ENCODE data around the gene UMODL1. TPM values are rescaled to one million over a fixed set of nuclear protein-coding genes. Genes with fewer than 3 reads are reported as not detected.
"Not testable (repeated sequence)": the region's sequence is repeated elsewhere in the genome, so short reads cannot be mapped to it uniquely, and the experiment has no call there.

The UMODL1 gene
- total RNA-seq, 1 donor from 2014 or later = not detected

DNA sequence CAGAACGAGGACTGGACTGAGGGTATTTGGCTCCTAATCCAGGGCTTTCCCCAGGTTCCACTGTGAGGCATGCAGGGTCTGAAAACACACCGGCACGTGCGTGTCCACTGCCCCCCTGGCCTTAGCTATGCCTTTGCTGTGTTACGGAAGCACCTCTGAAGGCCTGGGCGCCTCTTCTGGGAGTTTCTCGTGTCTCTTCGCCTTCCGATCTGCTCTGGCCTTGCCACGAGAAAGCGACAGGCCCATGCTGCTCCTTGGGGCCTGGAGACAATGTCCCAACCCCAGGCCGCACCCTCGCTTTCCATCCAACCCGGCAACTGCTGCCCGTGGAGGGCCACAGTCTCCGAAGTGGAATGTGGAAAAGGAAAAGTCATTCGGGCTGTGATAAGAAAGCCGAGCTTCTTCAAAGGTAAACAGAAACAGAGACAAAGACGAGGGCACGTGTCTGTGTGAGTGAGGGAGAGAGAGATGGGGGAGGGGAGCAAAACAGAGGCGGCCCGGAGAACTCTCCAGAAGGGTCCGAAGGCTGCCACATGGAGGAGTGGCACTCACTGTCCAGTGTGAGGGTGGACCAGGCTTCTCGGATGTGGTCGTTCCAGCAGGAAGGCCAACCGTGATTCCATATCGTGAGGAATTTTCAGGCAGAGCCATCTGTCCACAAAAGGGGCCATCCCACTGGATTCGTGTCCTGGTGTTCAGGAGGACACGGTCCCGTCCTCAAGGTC is 3.4 kb upstream of the UMODL1 start:
- Mint-ChIP-seq H3K27ac (no peak overlapping the region), H3K4me1 (ENCODE audit: low read depth) (peaks cover 20% of the 10 kb centered on the region), H3K27me3 (ENCODE audit: insufficient read depth) (peaks cover 12% of the 10 kb centered on the region), H3K36me3 (ENCODE audit: low read depth) (no peaks in the 10 kb centered on the region), H3K4me3 (no peak overlapping the region), H3K9me3 (no peaks in the 10 kb centered on the region)
- intact Hi-C loops (cut with micrococcal nuclease) = no loop called here
- DNase-seq (ENCODE audit: low spot score) = no peak

- Mint-ChIP-seq H3K27ac (no peak overlapping the region), H3K27me3 (ENCODE audit: insufficient read depth) (peaks cover 12% of the 10 kb centered on the region), H3K36me3 (ENCODE audit: low read depth) (no peaks in the 10 kb centered on the region), H3K4me3 (no peak overlapping the region), H3K9me3 (no peaks in the 10 kb centered on the region), H3K4me1 (ENCODE audit: low read depth) (peaks cover 15% of the 10 kb centered on the region)
- DNase-seq (ENCODE audit: low spot score) = no peak
- intact Hi-C loops (cut with micrococcal nuclease) = no loop called here
These were observed 2.9 kb upstream of the UMODL1 start for GRCh38 chr21:42068256-42068545.

- Mint-ChIP-seq H3K4me3 (no peak overlapping the region), H3K9me3 (no peaks in the 10 kb centered on the region), H3K36me3 (ENCODE audit: low read depth) (no peaks in the 10 kb centered on the region), H3K27me3 (ENCODE audit: insufficient read depth) (peaks cover 14% of the 10 kb centered on the region), H3K27ac (no peak overlapping the region), H3K4me1 (ENCODE audit: low read depth) (peaks cover 11% of the 10 kb centered on the region)
- intact Hi-C loops (cut with micrococcal nuclease) = no loop called here
- no peak for DNase-seq (ENCODE audit: low spot score)
These were observed 2.5 kb upstream of the UMODL1 start for GRCh38 chr21:42068592-42068991.

DNA sequence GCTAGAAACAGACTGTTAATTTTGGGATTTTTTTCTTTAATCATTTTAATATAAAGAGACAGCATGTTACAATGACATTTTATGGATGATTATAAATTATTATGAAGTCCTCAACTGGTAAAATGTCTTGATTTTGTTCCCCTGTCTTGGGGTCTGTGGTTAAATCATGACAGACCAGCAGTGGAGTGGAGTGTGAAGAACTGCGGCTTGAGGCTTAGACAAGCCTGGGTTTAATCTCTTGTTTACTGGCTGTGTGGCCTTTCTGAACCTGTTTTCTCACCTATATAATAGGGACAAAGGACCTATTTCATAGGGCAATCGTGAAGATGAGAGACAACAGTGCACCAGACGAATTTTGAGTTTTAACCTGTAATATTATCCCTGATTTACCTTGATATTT is 1.8 kb upstream of the UMODL1 start:
- DNase-seq (ENCODE audit: low spot score) = no peak
- intact Hi-C loops (cut with micrococcal nuclease) = no loop called here

GRCh38 chr21:42069843-42070242 is 1.3 kb upstream of the UMODL1 start:
- intact Hi-C loops (cut with micrococcal nuclease) = no loop called here
- no peaks in the 10 kb centered on the region for H3K36me3 Mint-ChIP-seq (ENCODE audit: low read depth)
- peaks cover 16% of the 10 kb centered on the region for H3K27me3 Mint-ChIP-seq (ENCODE audit: insufficient read depth)
- no peaks in the 10 kb centered on the region for H3K9me3 Mint-ChIP-seq
- no peak overlapping the region for H3K4me3 Mint-ChIP-seq
- H3K27ac Mint-ChIP-seq = no peak overlapping the region
- H3K4me1 Mint-ChIP-seq (ENCODE audit: low read depth) = no peaks in the 10 kb centered on the region
- no peak for DNase-seq (ENCODE audit: low spot score)

More for the DNA sequence above, 1.8 kb upstream of the UMODL1 start:
- Mint-ChIP-seq H3K27me3 (ENCODE audit: insufficient read depth) (peaks cover 17% of the 10 kb centered on the region), H3K4me1 (ENCODE audit: low read depth) (peaks cover 4% of the 10 kb centered on the region), H3K27ac (no peak overlapping the region), H3K36me3 (ENCODE audit: low read depth) (no peaks in the 10 kb centered on the region), H3K4me3 (no peak overlapping the region), H3K9me3 (no peaks in the 10 kb centered on the region)

DNA sequence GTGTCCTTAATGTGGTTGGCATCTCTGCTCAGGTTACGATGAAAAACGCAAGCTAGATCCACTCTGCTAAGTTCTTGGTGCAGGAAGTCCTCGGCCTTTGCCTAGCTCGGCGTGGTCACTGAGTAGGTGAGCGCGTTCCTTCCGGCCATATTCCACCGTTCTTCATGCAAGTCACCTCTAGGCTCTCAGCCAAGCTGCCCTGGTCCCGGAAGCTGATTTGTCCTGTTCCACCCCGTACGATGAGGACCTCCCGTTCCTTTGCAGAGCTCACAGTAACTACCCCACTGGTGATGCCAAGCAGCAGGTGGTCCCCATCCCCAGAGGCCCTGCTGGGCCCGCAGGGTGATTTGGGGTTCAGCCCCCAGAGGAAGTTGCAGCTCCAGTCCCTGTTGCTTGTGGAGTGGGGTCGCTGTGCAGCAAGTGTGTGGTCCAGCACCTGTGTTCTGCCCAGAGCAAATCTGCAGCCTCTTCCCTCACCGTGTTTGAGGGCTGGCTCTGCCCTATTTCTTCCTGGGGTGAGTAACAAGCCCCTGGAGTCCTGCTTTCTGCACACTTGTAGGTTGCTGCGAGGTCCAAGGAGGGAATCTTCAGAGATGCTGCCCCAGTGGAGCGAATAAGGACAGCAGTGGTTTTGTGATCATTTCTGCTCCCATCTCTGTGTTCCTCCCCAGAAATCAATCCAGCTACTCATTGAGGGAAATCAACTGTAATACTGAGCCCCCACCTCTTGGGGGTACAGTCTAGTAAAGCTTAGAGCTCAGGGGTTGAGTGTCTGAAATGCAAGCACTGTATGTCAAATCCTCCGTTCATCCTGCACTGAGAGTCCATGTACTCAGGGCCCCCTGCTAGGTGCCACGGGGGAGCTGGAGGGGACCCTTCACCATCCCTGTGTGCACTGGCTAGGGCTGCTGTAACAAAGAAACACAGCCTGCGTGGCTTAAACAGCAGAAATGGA is 2.3 kb downstream of the UMODL1 start:
- H3K27ac Mint-ChIP-seq = no peak overlapping the region
- H3K36me3 Mint-ChIP-seq (ENCODE audit: low read depth) = no peaks in the 10 kb centered on the region
- no peak overlapping the region for H3K4me3 Mint-ChIP-seq
- H3K4me1 Mint-ChIP-seq (ENCODE audit: low read depth) = no peaks in the 10 kb centered on the region
- DNase-seq (ENCODE audit: low spot score) = no peak
- H3K9me3 Mint-ChIP-seq = no peaks in the 10 kb centered on the region
- intact Hi-C loops (cut with micrococcal nuclease) = no loop called here
- H3K27me3 Mint-ChIP-seq (ENCODE audit: insufficient read depth) = peaks cover 13% of the 10 kb centered on the region

GRCh38 chr21:42075686-42076471 is 4.8 kb downstream of the UMODL1 start:
- no peaks in the 10 kb centered on the region for H3K4me1 Mint-ChIP-seq (ENCODE audit: low read depth)
- no peak overlapping the region for H3K27ac Mint-ChIP-seq
- H3K9me3 Mint-ChIP-seq = no peaks in the 10 kb centered on the region
- no peak for DNase-seq (ENCODE audit: low spot score)
- no peak overlapping the region for H3K4me3 Mint-ChIP-seq
- no peaks in the 10 kb centered on the region for H3K36me3 Mint-ChIP-seq (ENCODE audit: low read depth)
- intact Hi-C loops (cut with micrococcal nuclease) = no loop called here
- peaks cover 7% of the 10 kb centered on the region for H3K27me3 Mint-ChIP-seq (ENCODE audit: insufficient read depth)

GRCh38 chr21:42077685-42078238 is 6.6 kb downstream of the UMODL1 start:
- H3K27ac Mint-ChIP-seq; intact Hi-C loops (cut with micrococcal nuclease); H3K9me3 Mint-ChIP-seq; H3K4me1 Mint-ChIP-seq (ENCODE audit: low read depth); H3K27me3 Mint-ChIP-seq (ENCODE audit: insufficient read depth); DNase-seq (ENCODE audit: low spot score); H3K4me3 Mint-ChIP-seq; H3K36me3 Mint-ChIP-seq (ENCODE audit: low read depth): not testable (repeated sequence)

- H3K36me3 Mint-ChIP-seq (ENCODE audit: low read depth); intact Hi-C loops (cut with micrococcal nuclease); DNase-seq (ENCODE audit: low spot score); H3K9me3 Mint-ChIP-seq; H3K4me3 Mint-ChIP-seq; H3K27ac Mint-ChIP-seq; H3K27me3 Mint-ChIP-seq (ENCODE audit: insufficient read depth); H3K4me1 Mint-ChIP-seq (ENCODE audit: low read depth): not testable (repeated sequence)
These were observed 7.3 kb downstream of the UMODL1 start for GRCh38 chr21:42078247-42079007.

DNA sequence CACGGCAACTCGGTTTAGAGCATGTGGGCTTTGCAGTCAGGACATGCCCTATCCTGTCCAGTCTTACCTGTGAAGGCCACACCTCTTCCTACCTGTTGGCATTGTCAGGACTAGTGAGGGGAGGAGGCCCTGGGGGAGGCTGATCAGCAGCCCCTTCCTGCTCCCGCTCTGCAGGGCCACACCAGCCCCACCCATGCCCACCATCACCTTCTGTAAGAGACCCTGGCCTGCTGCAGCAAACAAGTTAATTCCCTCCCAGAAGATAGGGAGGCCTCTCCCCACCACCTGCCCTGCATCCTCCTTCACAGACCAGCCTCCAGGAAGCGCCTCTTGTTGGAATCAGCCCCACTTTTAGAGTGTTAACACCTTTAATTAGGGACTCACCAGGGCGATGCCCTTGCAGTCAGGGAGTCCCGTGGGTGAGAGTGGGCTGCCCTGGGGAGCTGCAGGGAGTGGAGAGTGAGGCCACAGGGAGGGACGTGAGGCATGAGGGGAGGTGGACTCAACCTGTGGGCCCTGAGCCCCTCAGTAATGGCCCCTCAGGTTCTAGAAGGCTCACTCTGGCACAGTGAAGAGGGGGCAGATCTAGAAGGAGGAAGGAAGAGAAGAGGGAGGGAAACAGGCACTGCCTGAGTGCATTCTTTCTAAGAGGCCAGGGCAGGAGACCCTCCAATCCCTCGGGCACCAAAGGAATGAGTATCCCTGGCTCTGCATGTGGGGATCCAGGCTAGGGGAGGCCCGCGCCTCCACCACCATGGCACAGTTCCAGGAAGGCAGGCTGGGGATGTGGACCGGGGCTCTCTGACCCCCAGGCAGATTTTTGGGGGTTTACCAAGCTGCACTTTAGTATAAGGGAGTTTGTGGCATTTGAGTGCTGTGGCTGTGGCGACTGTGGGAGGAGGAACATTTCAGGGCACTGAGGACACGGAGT is 8.2 kb downstream of the UMODL1 start:
- intact Hi-C loops (cut with micrococcal nuclease) = no loop called here
- Mint-ChIP-seq H3K27me3 (ENCODE audit: insufficient read depth) (peaks cover under 1% of the 10 kb centered on the region), H3K27ac (no peak overlapping the region), H3K4me1 (ENCODE audit: low read depth) (no peaks in the 10 kb centered on the region), H3K4me3 (no peak overlapping the region), H3K9me3 (no peaks in the 10 kb centered on the region), H3K36me3 (ENCODE audit: low read depth) (no peaks in the 10 kb centered on the region)
- no peak for DNase-seq (ENCODE audit: low spot score)

- Mint-ChIP-seq H3K4me3 (no peak overlapping the region), H3K36me3 (ENCODE audit: low read depth) (no peaks in the 10 kb centered on the region), H3K4me1 (ENCODE audit: low read depth) (no peaks in the 10 kb centered on the region), H3K9me3 (no peaks in the 10 kb centered on the region), H3K27ac (no peak overlapping the region), H3K27me3 (ENCODE audit: insufficient read depth) (no peaks in the 10 kb centered on the region)
- no peak for DNase-seq (ENCODE audit: low spot score)
- intact Hi-C loops (cut with micrococcal nuclease) = no loop called here
These were observed 9.0 kb downstream of the UMODL1 start for GRCh38 chr21:42079939-42080787.
